Measurements from ENCODE around the gene NAV2.

DNA sequence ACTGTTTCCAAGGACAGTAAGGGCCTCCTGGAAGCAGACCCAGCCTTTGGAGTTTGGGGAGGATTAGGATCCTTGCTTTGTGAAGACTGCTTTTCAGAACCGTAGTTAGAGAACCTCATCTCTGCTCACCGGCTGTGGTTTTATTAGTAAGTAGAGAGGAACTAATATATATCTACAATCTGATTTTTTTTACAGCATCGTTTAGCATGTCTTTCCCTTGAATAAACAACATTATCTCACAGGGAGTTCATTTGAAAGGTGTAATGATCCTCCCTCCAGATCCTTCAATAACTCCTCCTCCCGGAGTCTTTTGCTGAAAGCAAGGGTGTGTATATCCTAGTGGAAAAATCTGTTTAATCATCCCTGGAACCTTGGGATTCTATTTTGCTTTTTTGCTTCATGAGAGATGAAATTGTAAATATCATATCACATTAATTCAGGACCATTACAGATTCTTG is 314.9 kb downstream of the NAV2 start:
- TF ChIP-seq, protein P1, sequence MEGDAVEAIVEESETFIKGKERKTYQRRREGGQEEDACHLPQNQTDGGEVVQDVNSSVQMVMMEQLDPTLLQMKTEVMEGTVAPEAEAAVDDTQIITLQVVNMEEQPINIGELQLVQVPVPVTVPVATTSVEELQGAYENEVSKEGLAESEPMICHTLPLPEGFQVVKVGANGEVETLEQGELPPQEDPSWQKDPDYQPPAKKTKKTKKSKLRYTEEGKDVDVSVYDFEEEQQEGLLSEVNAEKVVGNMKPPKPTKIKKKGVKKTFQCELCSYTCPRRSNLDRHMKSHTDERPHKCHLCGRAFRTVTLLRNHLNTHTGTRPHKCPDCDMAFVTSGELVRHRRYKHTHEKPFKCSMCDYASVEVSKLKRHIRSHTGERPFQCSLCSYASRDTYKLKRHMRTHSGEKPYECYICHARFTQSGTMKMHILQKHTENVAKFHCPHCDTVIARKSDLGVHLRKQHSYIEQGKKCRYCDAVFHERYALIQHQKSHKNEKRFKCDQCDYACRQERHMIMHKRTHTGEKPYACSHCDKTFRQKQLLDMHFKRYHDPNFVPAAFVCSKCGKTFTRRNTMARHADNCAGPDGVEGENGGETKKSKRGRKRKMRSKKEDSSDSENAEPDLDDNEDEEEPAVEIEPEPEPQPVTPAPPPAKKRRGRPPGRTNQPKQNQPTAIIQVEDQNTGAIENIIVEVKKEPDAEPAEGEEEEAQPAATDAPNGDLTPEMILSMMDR (optimal IDR thresholded peaks at IDR 0.05 in 1 of 3, IDR thresholded peaks at IDR 0.05 in 1 of 3, conservative IDR thresholded peaks at IDR 0.05 in 1 of 3; ENCODE audit: extremely low read depth in 1 of 3, insufficient read depth in 2 of 3, low read length in 3 of 3) = no peak
- TF ChIP-seq EZH2 (IDR thresholded peaks at IDR 0.05; ENCODE audit: low read length) = no peak
